K562 (cell line): ENCODE results near the gene ARL6IP4. TPM values are rescaled to one million over a fixed set of nuclear protein-coding genes. Genes with fewer than 3 reads are reported as not detected.

Source experiments
- ATAC-seq: fragments of 200-7000 bp; cut with Tn5 transposase; 3 replicates; pipeline ENCODE4 v1.9.1; 2020; ENCODE audit warnings: moderate library complexity
- BruUV-seq: library from RNA; stranded (reverse); fragments of 400-500 nt; replicated peaks from 2 replicates; lab custom pipeline; 2021; lab: Mats Ljungman, UMichigan
- CTCF ChIA-PET: fragments of 300-600 bp; formaldehyde crosslinking; extraction: SDS; loops from one replicate; lab custom pipeline; 2021; ENCODE audit warnings: low intra/inter-chr PET ratio; lab: Yijun Ruan, JAX
- POLR2A ChIA-PET: fragments of 300-600, 350-650 bp; sonication (Branson Sonifier 250); formaldehyde crosslinking; extraction: SDS; loops from one replicate; lab custom pipeline; 2021; ENCODE audit warnings: antibody characterized with exemption, inconsistent platforms; lab: Yijun Ruan, JAX
- DNase-seq, 4 experiments: peaks; one replicate each; pipeline versions ENCODE4 v3.0.0 to v3.0.0-alpha.2; 2011 to 2018; ENCODE audit warnings: low spot score in 3 of 4, mixed read lengths in 3 of 4; ENCODE audit errors: extremely low read depth in 1 of 4
- FAIRE-seq: peaks from 2 replicates; lab custom pipeline; 2011; peaks lifted over from hg19 to GRCh38; lab: Jason Lieb, UNC
- H2AFZ ChIP-seq: 2 replicates; pipeline ENCODE4 v1.6.0; 2011; ENCODE audit warnings: low read depth, low read length, control low read depth, inconsistent platforms
- H3K27ac ChIP-seq: fragments of 200-600 bp; 3 replicates; pipeline ENCODE4 v1.8.0; 2011; ENCODE audit warnings: low read depth, mild to moderate bottlenecking, control low read depth, inconsistent platforms, low read length, moderate library complexity, mixed read lengths; ENCODE audit errors: extremely low read depth
- H3K27me3 ChIP-seq, 2 experiments: fragments of 300-600 bp in 1 of 2; 2 replicates in 1 of 2; 3 replicates in 1 of 2; pipeline versions ENCODE4 v1.6.0 to v1.8.0; 2011; ENCODE audit warnings: inconsistent platforms in 2 of 2, low read length in 2 of 2, mild to moderate bottlenecking in 1 of 2, mixed read lengths in 1 of 2, moderate library complexity in 1 of 2; ENCODE audit not compliant: control insufficient read depth in 2 of 2, insufficient read depth in 2 of 2
- H3K36me3 ChIP-seq: fragments of 300-600 bp; 3 replicates; pipeline ENCODE4 v1.8.0; 2011; ENCODE audit warnings: mild to moderate bottlenecking, low read length, inconsistent platforms; ENCODE audit not compliant: control insufficient read depth, insufficient read depth
- H3K4me1 ChIP-seq, 2 experiments: fragments of 200-600 bp in 1 of 2; replicated peaks in 1 of 2; 2 replicates in 1 of 2; 3 replicates in 1 of 2; pipeline versions ENCODE4 v1.5.1 to v1.8.0; 2011; ENCODE audit warnings: inconsistent platforms in 2 of 2, low read length in 2 of 2, mild to moderate bottlenecking in 1 of 2, mixed read lengths in 1 of 2, moderate library complexity in 1 of 2; ENCODE audit not compliant: control insufficient read depth in 2 of 2, insufficient read depth in 2 of 2
- H3K4me2 ChIP-seq: 2 replicates; pipeline ENCODE4 v1.6.1; 2011; ENCODE audit warnings: low read length, control low read depth, inconsistent platforms, mixed read lengths; ENCODE audit not compliant: insufficient read depth
- H3K4me3 ChIP-seq: fragments of 200-600 bp; sonication (generic), shearing (Covaris generic); 2 replicates; pipeline ENCODE4 v1.5.1; 2016; ENCODE audit warnings: control low read depth, inconsistent platforms
- H3K79me2 ChIP-seq: fragments of 200-600 bp; 3 replicates; pipeline ENCODE4 v1.8.0; 2011; ENCODE audit warnings: low read length, inconsistent platforms; ENCODE audit not compliant: control insufficient read depth, insufficient read depth
- H3K9ac ChIP-seq, 2 experiments: 2 replicates each; pipeline versions ENCODE4 v1.6.0 to v1.6.1; 2011; ENCODE audit warnings: low read depth in 2 of 2, low read length in 2 of 2, control low read depth in 1 of 2, inconsistent platforms in 1 of 2, mild to moderate bottlenecking in 1 of 2, mixed read lengths in 1 of 2; ENCODE audit not compliant: insufficient read depth in 1 of 2
- H3K9me1 ChIP-seq: one replicate; pipeline ENCODE4 v1.6.0; 2011; ENCODE audit warnings: inconsistent platforms, mild to moderate bottlenecking, low read length, moderate library complexity; ENCODE audit not compliant: control insufficient read depth, insufficient read depth
- H3K9me3 ChIP-seq: replicated peaks from 2 replicates; pipeline ENCODE4 v1.5.1; 2011; ENCODE audit warnings: low read depth, low read length, inconsistent platforms; ENCODE audit not compliant: control insufficient read depth, insufficient read depth
- H4K20me1 ChIP-seq: replicated peaks from 2 replicates; pipeline ENCODE4 v1.6.1; 2011; ENCODE audit warnings: low read length, inconsistent platforms, mixed read lengths; ENCODE audit not compliant: control insufficient read depth, insufficient read depth
- DACH1 ChIP-seq: fragments of 450-650 bp; IDR thresholded peaks from 2 replicates; pipeline ENCODE4 v1.6.1; 2018; ENCODE audit not compliant: partially characterized antibody
- HNRNPL ChIP-seq: fragments of 200-400 bp; formaldehyde crosslinking; IDR thresholded peaks from 2 replicates; pipeline ENCODE4 v1.6.1; 2017; ENCODE audit warnings: low read depth, mild to moderate bottlenecking, low read length
- WGBS: fragments of 100-300 bp; shearing (Covaris generic); methylation state at CpG from one replicate; pipeline ENCODE4 v1.1.6; 2016; ENCODE audit warnings: low coverage, mixed read lengths; ENCODE audit not compliant: insufficient coverage; ENCODE audit errors: missing lambda C conversion rate; 5-methylcytosine and 5-hydroxymethylcytosine counted together
- in situ Hi-C: fragments of 300-500 bp; cut with MboI; formaldehyde crosslinking; loops from 4 replicates; pipeline ENCODE4 v1.15.0; 2018; ENCODE audit warnings: inconsistent platforms, mixed read lengths
- intact Hi-C: fragments of 100-400 bp; cut with micrococcal nuclease; formaldehyde crosslinking; loops from 2 replicates; pipeline ENCODE4 v1.14.2; 2022
- polyA plus RNA-seq, 8 experiments: library from polyadenylated mRNA; depleted of rRNA in 4 of 8; stranded (reverse) in 5 of 8; unstranded in 3 of 8; fragments of >200 nt; fragmentation: Nextera tagmentation in 2 of 8; fragmentation: Illumina TruSeq in 1 of 8; extraction: Ambion mirVana in 2 of 8; extraction: Trizol in 1 of 8; gene quantifications; 2 replicates each; pipeline versions ENCODE4 v1.2.1 to v1.2.3, GENCODE V29; 2011 to 2014; ENCODE audit warnings: inconsistent platforms in 1 of 8, missing spikeins in 1 of 8
- total RNA-seq, 7 experiments: library from RNA; depleted of rRNA in 6 of 7; stranded (reverse); fragments of >200 nt in 6 of 7; fragmentation: Illumina TruSeq in 2 of 7; extraction: Trizol in 2 of 7; gene quantifications; 2 replicates each; pipeline versions ENCODE4 v1.2.1 to v1.2.3, GENCODE V29; 2011 to 2021; ENCODE audit warnings: low replicate concordance in 1 of 7
- TF ChIP-seq, protein P1 (sequence below): sonication (generic); formaldehyde crosslinking; IDR thresholded peaks from 2 replicates; pipeline ENCODE4 v1.8.1; 2023; ENCODE audit warnings: mild to moderate bottlenecking, missing genetic modification reagents

ARL6IP4 gene
- total and polyA plus RNA-seq, 9 of the 15 experiments (the other 6 are each of a cell fraction or from before 2014, with no cell fraction given): 2.4 to 255 (median 151) TPM

DNA sequence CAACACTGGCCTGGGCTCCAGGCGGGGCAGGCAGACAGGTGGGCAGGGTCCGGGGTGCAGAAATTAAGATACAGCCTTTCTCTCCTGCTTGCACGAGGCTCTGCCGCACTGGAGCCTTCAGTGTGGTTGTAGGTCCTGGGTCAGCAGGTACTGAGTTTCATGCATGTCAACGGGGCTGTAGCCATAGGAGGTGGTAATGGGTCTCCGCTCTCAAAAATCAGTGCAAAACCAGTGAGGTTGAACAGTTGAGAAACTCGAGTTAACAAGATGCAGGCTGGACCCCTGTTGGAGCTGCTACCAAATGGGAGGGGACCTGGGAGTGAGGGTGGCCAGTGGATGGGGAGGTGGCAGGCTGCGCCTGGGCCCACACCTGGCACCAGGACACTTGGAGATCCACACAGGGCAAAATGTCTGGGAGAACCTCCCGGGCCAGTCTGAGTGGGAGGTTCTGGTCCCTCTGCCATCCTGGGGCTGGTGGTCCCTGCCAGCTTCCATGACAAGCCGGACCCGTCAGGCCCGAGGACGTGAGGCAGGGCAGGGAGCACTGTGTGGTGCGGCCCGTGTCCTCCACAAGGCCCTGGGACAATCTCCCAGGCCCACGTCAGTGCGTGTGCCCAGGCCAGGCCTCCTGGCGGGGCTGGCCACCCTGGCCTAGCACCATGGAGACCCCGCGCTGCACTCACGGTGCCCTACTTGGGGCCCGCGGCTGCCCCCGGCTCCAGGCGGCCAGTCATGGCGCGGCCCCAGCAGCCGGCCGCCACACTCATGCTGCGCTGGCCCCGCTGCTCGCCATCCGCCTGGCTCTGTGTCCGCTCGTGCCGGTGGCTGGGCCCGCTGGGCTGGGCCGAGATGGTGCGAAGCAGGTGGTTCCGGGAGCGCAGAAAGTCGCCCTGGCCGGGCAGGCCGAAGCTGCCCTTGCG, 5.1 kb downstream of the ARL6IP4 start:
- Histone ChIP-seq H4K20me1 (peaks cover 5% of the 10 kb centered on the region; the same call in 1 of the 2 replicates), H3K4me2 (no peak overlapping the region), H3K27ac (peak overlapping the region; percentile 67; the same call in 2 of the 3 replicates), H3K4me1 (peaks cover 26 to 92% of the 10 kb centered on the region in 2 experiments), H3K36me3 (peaks cover 29% of the 10 kb centered on the region; the same call in 2 of the 3 replicates), H3K79me2 (peaks cover 19% of the 10 kb centered on the region), H2AFZ (no peak overlapping the region), H3K9ac (peak overlapping the region in 1 of 2 experiments; percentile 68; a peak in 3 of 4 replicates), H3K9me1 (no peaks in the 10 kb centered on the region), H3K27me3 (no peaks in the 10 kb centered on the region), H3K9me3 (no peaks in the 10 kb centered on the region), H3K4me3 (no peak overlapping the region)
- in situ Hi-C loops: no loop called here
- ChIA-PET POLR2A (interaction anchor here (0.6 to 4.0 kb wide), 5 partner anchors 10 to 247 kb away, joined by 3 to 22 read pairs (median 3); partner anchors contain the start of genes MPHOSPH9 and OGFOD2), CTCF (no interaction called here)
- ATAC-seq (no peak), FAIRE-seq (no peak), DNase-seq (no peak)
- WGBS: 90% methylated on average over 39 of the region's 45 CpGs
- TF ChIP-seq, protein P1, sequence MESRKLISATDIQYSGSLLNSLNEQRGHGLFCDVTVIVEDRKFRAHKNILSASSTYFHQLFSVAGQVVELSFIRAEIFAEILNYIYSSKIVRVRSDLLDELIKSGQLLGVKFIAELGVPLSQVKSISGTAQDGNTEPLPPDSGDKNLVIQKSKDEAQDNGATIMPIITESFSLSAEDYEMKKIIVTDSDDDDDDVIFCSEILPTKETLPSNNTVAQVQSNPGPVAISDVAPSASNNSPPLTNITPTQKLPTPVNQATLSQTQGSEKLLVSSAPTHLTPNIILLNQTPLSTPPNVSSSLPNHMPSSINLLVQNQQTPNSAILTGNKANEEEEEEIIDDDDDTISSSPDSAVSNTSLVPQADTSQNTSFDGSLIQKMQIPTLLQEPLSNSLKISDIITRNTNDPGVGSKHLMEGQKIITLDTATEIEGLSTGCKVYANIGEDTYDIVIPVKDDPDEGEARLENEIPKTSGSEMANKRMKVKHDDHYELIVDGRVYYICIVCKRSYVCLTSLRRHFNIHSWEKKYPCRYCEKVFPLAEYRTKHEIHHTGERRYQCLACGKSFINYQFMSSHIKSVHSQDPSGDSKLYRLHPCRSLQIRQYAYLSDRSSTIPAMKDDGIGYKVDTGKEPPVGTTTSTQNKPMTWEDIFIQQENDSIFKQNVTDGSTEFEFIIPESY (CRISPR knock-in tag): peak; percentile 90; the same call in 1 of the 2 replicates
- no peak for TF ChIP-seq DACH1
- TF ChIP-seq HNRNPL: peak; percentile 78; the same call in 1 of the 2 replicates
- intact Hi-C loops: loop anchor here (10.0 kb wide), 1 partner anchor 159 kb away; no protein-coding TSS in a partner anchor
- BruUV-seq: no TSS peak
